Activated CD4-positive, alpha-beta T cell treated with anti-CD3 and anti-CD28 coated beads, Interleukin-2, amount 50 U/mL, for 24 hours (primary cell): Measurements from ENCODE around the gene CDK5RAP3.
A peak's percentile ranks its signal among the peaks of the same experiment; 100 is the strongest.
"Not testable (repeated sequence)": the region's sequence is repeated elsewhere in the genome, so short reads cannot be mapped to it uniquely, and the experiment has no call there.

Source experiments
- DNase-seq, 2 donors: peaks; one replicate each; pipeline ENCODE4 v3.0.0-alpha.2; 2020; ENCODE audit warnings: low read depth in 1 of 2, low spot score in 1 of 2

CDK5RAP3 gene

GRCh38 chr17:47970725-47971499 is at the start of gene CDK5RAP3:
CDK5RAP3 (plus strand) TSS chr17:47971113; CDS start chr17:47971147, 34 bp downstream.
- DNase-seq: peak; percentile 97 to 99

- DNase-seq: no peak
Measured at GRCh38 chr17:47924785-47925677, 45.9 kb upstream of the CDK5RAP3 start.

- DNase-seq: no peak
Measured at GRCh38 chr17:47925678-47925988, 45.3 kb upstream of the CDK5RAP3 start.

GRCh38 chr17:47927821-47928400 is 43.0 kb upstream of the CDK5RAP3 start:
- no peak for DNase-seq

- no peak for DNase-seq
Measured at GRCh38 chr17:47928415-47928814, 42.5 kb upstream of the CDK5RAP3 start.

GRCh38 chr17:47929218-47930000 is 41.5 kb upstream of the CDK5RAP3 start:
- no peak for DNase-seq

- DNase-seq: no peak
Measured at GRCh38 chr17:47931848-47932247, 39.1 kb upstream of the CDK5RAP3 start.

- DNase-seq: no peak
Measured at GRCh38 chr17:47934856-47935255, 36.1 kb upstream of the CDK5RAP3 start.

GRCh38 chr17:47935468-47935867 is 35.4 kb upstream of the CDK5RAP3 start:
- DNase-seq: not testable (repeated sequence)

GRCh38 chr17:47935961-47936360 is 35.0 kb upstream of the CDK5RAP3 start:
- DNase-seq: no peak

GRCh38 chr17:47937941-47938340 is 33.0 kb upstream of the CDK5RAP3 start:
- DNase-seq: no peak

GRCh38 chr17:47941246-47942095 is 29.4 kb upstream of the CDK5RAP3 start, which contains the start of gene PNPO:
PNPO (plus strand) TSS chr17:47941571; CDS start chr17:47941676, 105 bp downstream.
- peak; percentile 83 to 97 for DNase-seq

- no peak for DNase-seq
Measured at GRCh38 chr17:47942096-47942510, 28.8 kb upstream of the CDK5RAP3 start.

GRCh38 chr17:47942568-47942967 is 28.3 kb upstream of the CDK5RAP3 start:
- no peak for DNase-seq

GRCh38 chr17:47945080-47945479 is 25.8 kb upstream of the CDK5RAP3 start:
- no peak for DNase-seq

GRCh38 chr17:47945529-47946508 is 25.1 kb upstream of the CDK5RAP3 start:
- DNase-seq: no peak

- DNase-seq: no peak
Measured at GRCh38 chr17:47946516-47946915, 24.4 kb upstream of the CDK5RAP3 start.

- DNase-seq: peak; percentile 53 to 70
Measured at GRCh38 chr17:47946929-47947397, 23.9 kb upstream of the CDK5RAP3 start.
